Peyer's patch (tissue), 4 donors: ENCODE results near the gene RUNDC3A.

Experiments used
- CTCF ChIP-seq, 6 experiments: fragments of 450-650 bp in 4 of 6; fragments of 200-600 bp in 2 of 6; sonication (generic) in 1 of 6; IDR thresholded peaks; one replicate each; pipeline ENCODE4 v1.5.1; 2017 to 2019; ENCODE audit warnings: antibody characterized with exemption in 6 of 6, mild to moderate bottlenecking in 3 of 6, moderate library complexity in 1 of 6
- POLR2A ChIP-seq, 2 donors: fragments of 450-650 bp; IDR thresholded peaks; one replicate each; pipeline ENCODE4 v1.5.1; 2017; ENCODE audit warnings: antibody characterized with exemption in 2 of 2, mild to moderate bottlenecking in 2 of 2, moderate library complexity in 2 of 2

GRCh38 chr17:44315760-44316731 is 7.6 kb downstream of the RUNDC3A start:
- TF ChIP-seq CTCF (IDR thresholded peaks at IDR 0.05) (no peak), POLR2A (IDR thresholded peaks at IDR 0.05) (no peak)
